ENCODE results near the gene C4BPB. TPM values are rescaled to one million over a fixed set of nuclear protein-coding genes. Genes with fewer than 3 reads are reported as not detected.
A peak's percentile ranks its signal among the peaks of the same experiment; 100 is the strongest.

C4BPB gene
- total RNA-seq, 1 donor from 2014 or later, result 0.47 TPM

- POLR2A ChIA-PET, result no interaction called here
- no peaks in the 10 kb centered on the region for H3K27me3 Mint-ChIP-seq
Observed at GRCh38 chr1:207067665-207068064, 21.0 kb upstream of the C4BPB start.

DNA sequence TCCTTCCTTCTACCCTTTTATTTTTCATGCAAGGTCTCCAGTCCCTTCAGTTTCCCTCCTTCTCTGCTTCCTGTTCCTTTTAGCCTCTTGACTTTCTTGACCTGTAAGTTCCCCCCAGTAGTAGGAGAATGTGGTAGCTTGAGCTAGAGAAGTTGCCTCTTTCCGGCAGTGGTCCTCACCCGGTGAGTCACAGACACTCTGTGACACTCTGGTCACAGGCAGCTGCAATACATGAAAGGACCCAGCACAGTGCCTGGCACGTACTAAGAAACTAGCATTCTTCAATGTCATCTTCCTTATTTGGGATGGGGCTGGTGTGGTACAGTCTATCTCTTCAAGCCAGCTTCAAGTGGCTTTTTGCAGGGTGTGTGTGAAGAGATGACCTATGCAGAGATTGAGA, 19.6 kb upstream of the C4BPB start:
- intact Hi-C loops (cut with micrococcal nuclease), result no loop called here
- Mint-ChIP-seq H3K27me3 (no peaks in the 10 kb centered on the region), H3K9me3 (no peaks in the 10 kb centered on the region), H3K36me3 (ENCODE audit: low read depth) (peaks cover 64% of the 10 kb centered on the region), H3K27ac (peak overlapping the region; percentile 27), H3K4me3 (no peak overlapping the region), H3K4me1 (peaks cover 22% of the 10 kb centered on the region)
- no peak for TF ChIP-seq CTCF (IDR thresholded peaks at IDR 0.05)
- ATAC-seq (ENCODE audit: low read depth) (no peak), DNase-seq (no peak)
- ChIA-PET POLR2A (no interaction called here), CTCF (interaction anchor here (0.9 to 2.9 kb wide), 3 partner anchors 10 to 337 kb away, joined by 3 to 9 read pairs (median 3); no protein-coding TSS in a partner anchor)

More at GRCh38 chr1:207067665-207068064, 21.0 kb upstream of the C4BPB start:
- intact Hi-C loops (cut with micrococcal nuclease), result no loop called here
- no peak for TF ChIP-seq CTCF (IDR thresholded peaks at IDR 0.05)
- Mint-ChIP-seq H3K27ac (no peak overlapping the region), H3K4me1 (peaks cover 22% of the 10 kb centered on the region), H3K36me3 (ENCODE audit: low read depth) (peaks cover 71% of the 10 kb centered on the region), H3K9me3 (no peaks in the 10 kb centered on the region), H3K4me3 (no peak overlapping the region)
- CTCF ChIA-PET, result interaction anchor here (1.6 kb wide), 1 partner anchor 17 kb away, joined by 3 read pairs; no protein-coding TSS in a partner anchor
- DNase-seq (no peak), ATAC-seq (ENCODE audit: low read depth) (no peak)

GRCh38 chr1:207069858-207070506, 18.7 kb upstream of the C4BPB start:
- intact Hi-C loops (cut with micrococcal nuclease), result no loop called here
- CTCF ChIA-PET, result interaction anchor here (0.7 to 2.9 kb wide), 2 partner anchors 15 to 336 kb away, joined by 3 to 9 read pairs; no protein-coding TSS in a partner anchor
- H3K36me3 Mint-ChIP-seq (ENCODE audit: low read depth), result peaks cover 61% of the 10 kb centered on the region
- POLR2A ChIA-PET, result no interaction called here
- no peak for TF ChIP-seq CTCF (IDR thresholded peaks at IDR 0.05)
- ATAC-seq (ENCODE audit: low read depth) (peak; percentile 45), DNase-seq (no peak)
- no peak overlapping the region for H3K4me3 Mint-ChIP-seq
- peaks cover 22% of the 10 kb centered on the region for H3K4me1 Mint-ChIP-seq
- H3K9me3 Mint-ChIP-seq, result no peaks in the 10 kb centered on the region
- H3K27ac Mint-ChIP-seq, result no peak overlapping the region
- H3K27me3 Mint-ChIP-seq, result no peaks in the 10 kb centered on the region

GRCh38 chr1:207070811-207071210, 17.8 kb upstream of the C4BPB start:
- DNase-seq (no peak), ATAC-seq (ENCODE audit: low read depth) (no peak)
- intact Hi-C loops (cut with micrococcal nuclease), result no loop called here
- TF ChIP-seq CTCF (IDR thresholded peaks at IDR 0.05), result no peak
- H3K27ac Mint-ChIP-seq, result no peak overlapping the region
- H3K9me3 Mint-ChIP-seq, result no peaks in the 10 kb centered on the region
- ChIA-PET CTCF (interaction anchor here (0.7 to 2.9 kb wide), 3 partner anchors 13 to 335 kb away, joined by 4 to 9 read pairs (median 5); no protein-coding TSS in a partner anchor), POLR2A (interaction anchor here (1.6 kb wide), 1 partner anchor 18 kb away, joined by 9 read pairs; the partner anchor contains the start of gene PFKFB2)
- peaks cover 22% of the 10 kb centered on the region for H3K4me1 Mint-ChIP-seq
- no peaks in the 10 kb centered on the region for H3K27me3 Mint-ChIP-seq
- H3K4me3 Mint-ChIP-seq, result no peak overlapping the region
- peaks cover 57% of the 10 kb centered on the region for H3K36me3 Mint-ChIP-seq (ENCODE audit: low read depth)

DNA sequence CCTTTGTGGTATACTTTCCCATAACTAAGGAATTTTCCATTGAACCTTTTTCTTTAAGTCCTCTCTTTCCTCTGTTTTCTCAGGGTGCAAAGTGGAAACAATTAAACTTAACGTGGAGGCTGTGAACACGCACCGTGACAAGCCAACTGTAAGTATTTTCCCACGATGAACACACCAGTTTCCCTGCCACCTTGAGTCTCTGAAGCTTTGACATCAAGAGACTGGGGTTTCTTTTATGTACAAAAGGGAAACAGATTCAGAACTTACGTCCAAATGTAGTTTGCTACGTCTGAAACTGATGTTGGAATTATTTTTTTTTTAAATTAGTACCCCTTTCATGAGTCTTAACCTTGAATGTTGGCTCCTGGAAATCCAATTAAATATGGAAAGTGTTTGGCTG, 17.2 kb upstream of the C4BPB start:
- ChIA-PET POLR2A (interaction anchor here (1.6 kb wide), 1 partner anchor 18 kb away, joined by 9 read pairs; the partner anchor contains the start of gene PFKFB2), CTCF (interaction anchor here (0.7 to 2.9 kb wide), 3 partner anchors 13 to 334 kb away, joined by 4 to 9 read pairs (median 5); no protein-coding TSS in a partner anchor)
- intact Hi-C loops (cut with micrococcal nuclease), result no loop called here
- no peak for ATAC-seq (ENCODE audit: low read depth)
- Mint-ChIP-seq H3K4me3 (no peak overlapping the region), H3K4me1 (peaks cover 22% of the 10 kb centered on the region), H3K9me3 (no peaks in the 10 kb centered on the region), H3K36me3 (ENCODE audit: low read depth) (peaks cover 54% of the 10 kb centered on the region), H3K27ac (no peak overlapping the region), H3K27me3 (no peaks in the 10 kb centered on the region)
- DNase-seq, result no peak
- TF ChIP-seq CTCF (IDR thresholded peaks at IDR 0.05), result no peak

Measured in activated B cell treated with CpG ODN at 0.5 μM for 24 hours (primary cell).